NCI-H446 (cell line): ENCODE measurements around the gene TCERG1L.

ENCODE experiments used
- DNase-seq, 2 experiments: peaks; one replicate each; lab custom pipeline; 2025; lab: John Stamatoyannopoulos, UW

The TCERG1L gene

GRCh38 chr10:131065673-131066305, 245.7 kb downstream of the TCERG1L start:
- no peak for DNase-seq

GRCh38 chr10:131063311-131063710, 248.2 kb downstream of the TCERG1L start:
- no peak for DNase-seq

GRCh38 chr10:131062621-131063260, 248.8 kb downstream of the TCERG1L start:
- DNase-seq, result no peak

- DNase-seq, result no peak
Measured at GRCh38 chr10:131061216-131061615, 250.3 kb downstream of the TCERG1L start.

- no peak for DNase-seq
Measured at GRCh38 chr10:131059881-131060280, 251.6 kb downstream of the TCERG1L start.

GRCh38 chr10:131058799-131059198, 252.7 kb downstream of the TCERG1L start:
- DNase-seq, result no peak

- DNase-seq, result no peak
Measured at GRCh38 chr10:131056781-131057180, 254.7 kb downstream of the TCERG1L start.

GRCh38 chr10:131056091-131056579, 255.4 kb downstream of the TCERG1L start:
- DNase-seq, result no peak

GRCh38 chr10:131055437-131055836, 256.1 kb downstream of the TCERG1L start:
- DNase-seq, result no peak

- DNase-seq, result no peak
Measured at GRCh38 chr10:131053192-131053591, 258.3 kb downstream of the TCERG1L start.

GRCh38 chr10:131050162-131050766, 261.3 kb downstream of the TCERG1L start:
- DNase-seq, result no peak

- DNase-seq, result no peak
Measured at GRCh38 chr10:131049016-131049415, 262.5 kb downstream of the TCERG1L start.

- DNase-seq, result no peak
Measured at GRCh38 chr10:131048606-131049005, 262.9 kb downstream of the TCERG1L start.

- no peak for DNase-seq
Measured at GRCh38 chr10:131047501-131047900, 264.0 kb downstream of the TCERG1L start.

GRCh38 chr10:131046194-131046593, 265.3 kb downstream of the TCERG1L start:
- DNase-seq, result no peak

- no peak for DNase-seq
Measured at GRCh38 chr10:131044379-131045111, 267.0 kb downstream of the TCERG1L start.

- no peak for DNase-seq
Measured at GRCh38 chr10:131043039-131043691, 268.4 kb downstream of the TCERG1L start.
